Measurements from ENCODE around the gene TRPC4. TPM values are rescaled to one million over a fixed set of nuclear protein-coding genes. Genes with fewer than 3 reads are reported as not detected.

TRPC4 gene
- total and polyA plus RNA-seq, 10 donors: 0.06 to 0.42 (median 0.15) TPM; not detected in 4

DNA sequence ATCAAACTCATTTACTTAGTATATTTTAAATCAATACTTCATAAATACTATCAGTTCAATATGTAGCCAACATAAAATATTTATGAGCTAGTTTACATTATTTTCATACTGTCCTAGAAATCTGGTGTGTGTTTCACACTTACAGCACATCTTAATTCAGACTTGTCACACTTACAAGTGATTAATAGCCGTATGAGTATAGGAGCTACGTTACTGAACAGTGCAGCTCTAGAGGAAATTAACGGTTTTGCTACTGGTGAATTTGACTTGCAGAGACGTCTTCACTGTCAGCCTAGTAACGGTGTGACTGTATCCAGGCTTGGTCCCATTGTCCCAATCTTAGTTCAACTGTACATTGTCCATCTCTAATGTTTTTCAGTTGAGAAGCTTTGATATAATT is 237.3 kb downstream of the TRPC4 start:
- DNase-seq: no peak
- no peaks in the 10 kb centered on the region for H3K36me3 ChIP-seq
- no peak overlapping the region for H3K4me3 ChIP-seq
- 49 to 61% (median 58%) methylated on average over 5 of the region's 5 CpGs for WGBS, 5 donors
- H3K27ac ChIP-seq: no peak overlapping the region
- intact Hi-C loops (cut with DNase I; ENCODE audit: low total_unique reads): no loop called here
- H3K4me1 ChIP-seq: no peaks in the 10 kb centered on the region
- H3K9me3 ChIP-seq: no peaks in the 10 kb centered on the region
- TF ChIP-seq POLR2A (IDR thresholded peaks at IDR 0.05): no peak
- TF ChIP-seq POLR2AphosphoS5 (IDR thresholded peaks at IDR 0.05): no peak
- TF ChIP-seq CTCF (IDR thresholded peaks at IDR 0.05 in 8 of 11, conservative IDR thresholded peaks at IDR 0.05 in 3 of 11): no peak
- H3K27me3 ChIP-seq (replicated peaks in 1 of 7): no peaks in the 10 kb centered on the region

GRCh38 chr13:37627428-37627827 is 242.1 kb downstream of the TRPC4 start:
- 67 to 86% (median 81%) methylated on average over 4 of the region's 4 CpGs for WGBS, 5 donors
- no peak overlapping the region for H3K4me3 ChIP-seq
- TF ChIP-seq POLR2AphosphoS5 (IDR thresholded peaks at IDR 0.05) (no peak), POLR2A (IDR thresholded peaks at IDR 0.05) (no peak), CTCF (IDR thresholded peaks at IDR 0.05 in 8 of 11, conservative IDR thresholded peaks at IDR 0.05 in 3 of 11) (no peak)
- no peaks in the 10 kb centered on the region for H3K4me1 ChIP-seq
- no peak for DNase-seq
- H3K36me3 ChIP-seq: no peaks in the 10 kb centered on the region
- H3K9me3 ChIP-seq: no peaks in the 10 kb centered on the region
- intact Hi-C loops (cut with DNase I; ENCODE audit: low total_unique reads): no loop called here
- no peaks in the 10 kb centered on the region for H3K27me3 ChIP-seq (replicated peaks in 1 of 7)
- H3K27ac ChIP-seq: no peak overlapping the region

DNA sequence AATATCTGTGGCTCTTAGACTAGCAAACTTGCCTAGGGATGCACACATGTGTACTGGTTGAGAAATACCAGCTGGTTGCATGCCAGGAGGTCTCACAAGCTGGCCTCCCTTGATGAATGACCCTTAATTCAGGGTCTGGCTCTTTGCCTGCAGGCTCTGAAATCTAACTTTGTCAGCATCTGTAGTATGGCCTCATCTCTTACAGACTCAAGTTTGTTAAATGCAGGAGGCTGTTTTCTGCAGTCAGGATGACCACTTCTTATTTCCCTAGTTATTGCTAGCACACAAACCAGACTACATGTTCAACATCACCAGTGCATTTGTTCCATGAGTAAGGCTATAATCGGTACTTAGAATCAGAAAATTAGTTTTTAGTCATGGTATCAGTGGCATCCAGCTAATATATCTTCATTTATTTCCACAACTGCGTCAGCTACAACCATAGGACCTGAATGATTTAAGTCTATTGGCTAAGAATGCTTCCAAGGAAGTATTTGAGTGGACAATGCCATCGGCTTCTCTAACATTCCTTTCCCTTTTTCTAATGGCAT is 247.7 kb downstream of the TRPC4 start:
- Histone ChIP-seq H3K36me3 (no peaks in the 10 kb centered on the region), H3K9me3 (no peaks in the 10 kb centered on the region), H3K27me3 (replicated peaks in 1 of 7) (no peaks in the 10 kb centered on the region), H3K27ac (no peak overlapping the region), H3K4me3 (no peak overlapping the region), H3K4me1 (no peaks in the 10 kb centered on the region)
- intact Hi-C loops (cut with DNase I; ENCODE audit: low total_unique reads): no loop called here
- 56 to 67% (median 61%) methylated on average over 3 of the region's 3 CpGs for WGBS, 5 donors
- no peak for DNase-seq
- TF ChIP-seq CTCF (IDR thresholded peaks at IDR 0.05 in 8 of 11, conservative IDR thresholded peaks at IDR 0.05 in 3 of 11) (no peak), POLR2AphosphoS5 (IDR thresholded peaks at IDR 0.05) (no peak), POLR2A (IDR thresholded peaks at IDR 0.05) (no peak)

- Histone ChIP-seq H3K27me3 (replicated peaks in 1 of 7) (no peaks in the 10 kb centered on the region), H3K27ac (no peak overlapping the region), H3K4me3 (no peak overlapping the region), H3K4me1 (no peaks in the 10 kb centered on the region), H3K36me3 (no peaks in the 10 kb centered on the region), H3K9me3 (no peaks in the 10 kb centered on the region)
- TF ChIP-seq CTCF (IDR thresholded peaks at IDR 0.05 in 8 of 11, conservative IDR thresholded peaks at IDR 0.05 in 3 of 11): no peak
- no peak for TF ChIP-seq POLR2A (IDR thresholded peaks at IDR 0.05)
- TF ChIP-seq POLR2AphosphoS5 (IDR thresholded peaks at IDR 0.05): no peak
- DNase-seq: no peak
- 72 to 79% (median 78%) methylated on average over 2 of the region's 2 CpGs for WGBS, 5 donors
- intact Hi-C loops (cut with DNase I; ENCODE audit: low total_unique reads): no loop called here
These were observed 251.0 kb downstream of the TRPC4 start for GRCh38 chr13:37618554-37618953.

All from spleen (tissue), 11 donors.